Heart left ventricle (tissue), 16 donors: Measurements from ENCODE around the gene IL11. TPM values are rescaled to one million over a fixed set of nuclear protein-coding genes. Genes with fewer than 3 reads are reported as not detected.

Source experiments
- ATAC-seq, 4 donors: fragments of 200-7000 bp; cut with Tn5 transposase; one replicate each; pipeline ENCODE4 v1.9.1; 2020 to 2022; ENCODE audit warnings: moderate library complexity in 4 of 4, mild to moderate bottlenecking in 3 of 4, moderate number of reproducible peaks in 1 of 4
- DNase-seq, 5 donors: peaks; one replicate each; pipeline ENCODE4 v3.0.0-alpha.2; 2020
- H3K27ac ChIP-seq, 12 donors: fragments of 200-600 bp; sonication (generic) in 4 of 12; one replicate each; pipeline versions ENCODE4 v1.5.0 to v1.8.0; 2016 to 2022; ENCODE audit warnings: mild to moderate bottlenecking in 2 of 12
- H3K27me3 ChIP-seq, 9 donors: fragments of 200-600 bp; sonication (generic) in 2 of 9; one replicate each; pipeline versions ENCODE4 v1.5.1 to v1.8.0; 2016 to 2022; ENCODE audit warnings: mild to moderate bottlenecking in 3 of 9
- H3K36me3 ChIP-seq, 9 donors: fragments of 200-600 bp; sonication (generic) in 2 of 9; one replicate each; pipeline versions ENCODE4 v1.5.0 to v1.8.0; 2018 to 2022; ENCODE audit warnings: mild to moderate bottlenecking in 2 of 9
- H3K4me1 ChIP-seq, 12 donors: fragments of 200-600 bp; sonication (generic) in 4 of 12; one replicate each; pipeline versions ENCODE4 v1.5.0 to v1.8.0; 2016 to 2022; ENCODE audit warnings: mild to moderate bottlenecking in 3 of 12
- H3K4me3 ChIP-seq, 12 donors: fragments of 200-600 bp; sonication (generic) in 4 of 12; one replicate each; pipeline versions ENCODE4 v1.5.0 to v1.8.0; 2017 to 2022; ENCODE audit warnings: mild to moderate bottlenecking in 9 of 12, moderate library complexity in 4 of 12
- H3K9me3 ChIP-seq, 12 donors: fragments of 200-600 bp; sonication (generic) in 4 of 12; one replicate each; pipeline versions ENCODE4 v1.5.0 to v1.8.0; 2016 to 2022; ENCODE audit warnings: mild to moderate bottlenecking in 1 of 12
- CTCF ChIP-seq, 12 donors: fragments of 200-600 bp; sonication (generic) in 4 of 12; IDR thresholded peaks; one replicate each; pipeline versions ENCODE4 v1.5.0 to v1.8.0; 2018 to 2022; ENCODE audit warnings: antibody characterized with exemption in 12 of 12, mild to moderate bottlenecking in 5 of 12
- POLR2A ChIP-seq, 2 donors: fragments of 450-650 bp; IDR thresholded peaks; one replicate each; pipeline ENCODE4 v1.6.1; 2017; ENCODE audit warnings: antibody characterized with exemption in 2 of 2, mild to moderate bottlenecking in 2 of 2, moderate library complexity in 2 of 2
- WGBS, 4 donors: extraction: QIAGEN DNeasy Blood & Tissue Kit in 2 of 4; methylation state at CpG; one replicate each; pipeline versions ENCODE4 v1.1.5 to v1.1.7; 2013 to 2018; 5-methylcytosine and 5-hydroxymethylcytosine counted together
- intact Hi-C, 10 donors: fragments of 100-400 bp; cut with DNase I; formaldehyde crosslinking; loops; one replicate each; pipeline versions ENCODE4 v1.11.1 to v1.14.2; 2022
- polyA plus RNA-seq, 2 donors: library from polyadenylated mRNA; stranded (reverse); fragments of 200-250 nt; gene quantifications; one replicate each; pipeline ENCODE4 v1.2.3, GENCODE V29; 2013
- total RNA-seq, 9 donors: library from RNA; depleted of rRNA in 2 of 9; stranded (reverse); fragments of >200 nt in 2 of 9; fragmentation: NEBNext Ultra II Directional in 3 of 9; extraction: Animal tissue kit (Norgen Biotek cat#: 25700) in 3 of 9; gene quantifications; one replicate each; pipeline versions ENCODE4 v1.1.0 to v1.2.4, GENCODE V29; 2016 to 2023
- donor health status: ischemic (EF 13 %, LVEDD 7.1; RV severe dilation, severe dysfunction).
- donor health status: healthy with polysubstance abuse.
- donor health status: DM: no; HTN: yes; CAD: no.
- donor health status: DM: no; HTN: no; CAD: no.
- donor health status: ischemic (EF 25% LVEDD 6.9; RV normal size, moderate dysfunction).
- donor health status: ischemic (EF 25% LVEDD 5.7; RV mildly dilated, moderate dysfunction).
- donor health status: healthy.
- donor health status: DM: yes; HTN: yes; CAD: no.
- donor health status: ischemic (EF 35%, LVEDD 5.7; RV mildly dilated, moderate dysfunction).
- donor health status: nonischemic (EF 11% LVEDD 7.7; RV severe dilation, severe dysfunction).
- donor health status: DM: yes; HTN: yes; CAD: no.
- donor health status: PGD.
- donor health status: ischemic (EF 29% LVEDD 5.4; RV normal size, mild dysfunction).
- donor health status: nonischemic (EF 23%, LVEDD 6.1; RV moderate dilation, normal function).

Gene IL11
- total and polyA plus RNA-seq, 11 donors = 0.11 to 0.43 (median 0.25) TPM; not detected in 8

GRCh38 chr19:55373993-55374757, 3.9 kb upstream of the IL11 start:
- Histone ChIP-seq H3K4me1 (peaks cover 0 to 27% (median 5%) of the 10 kb centered on the region in 12 donors), H3K36me3 (no peaks in the 10 kb centered on the region), H3K27ac (no peak overlapping the region), H3K27me3 (peaks cover 23 to 85% (median 68%) of the 10 kb centered on the region in 9 donors), H3K9me3 (no peaks in the 10 kb centered on the region), H3K4me3 (no peak overlapping the region)
- no peak for TF ChIP-seq POLR2A (IDR thresholded peaks at IDR 0.05)
- TF ChIP-seq CTCF (IDR thresholded peaks at IDR 0.05) = no peak
- WGBS, 4 donors = 9 to 11% (median 10%) methylated on average over 17 to 31 of the region's 31 CpGs
- intact Hi-C loops = loop anchor here in 2 of 10 donors (10.0 kb wide), 1 partner anchor 69 kb away; no protein-coding TSS in a partner anchor
- no peak for DNase-seq
- ATAC-seq = no peak

- peaks cover 30 to 93% (median 75%) of the 10 kb centered on the region in 9 donors for H3K27me3 ChIP-seq
- no peak for DNase-seq
- no peak for TF ChIP-seq POLR2A (IDR thresholded peaks at IDR 0.05)
- no peak for TF ChIP-seq CTCF (IDR thresholded peaks at IDR 0.05)
- no peaks in the 10 kb centered on the region for H3K36me3 ChIP-seq
- H3K9me3 ChIP-seq = no peaks in the 10 kb centered on the region
- H3K27ac ChIP-seq = no peak overlapping the region
- intact Hi-C loops = loop anchor here in 2 of 10 donors (10.0 kb wide), 1 partner anchor 69 kb away; no protein-coding TSS in a partner anchor
- peaks cover 0 to 34% (median 5%) of the 10 kb centered on the region in 12 donors for H3K4me1 ChIP-seq
- no peak for ATAC-seq
- 59 to 61% (median 60%) methylated on average over 9 of the region's 9 CpGs for WGBS, 4 donors
- H3K4me3 ChIP-seq = no peak overlapping the region
These were observed 3.2 kb upstream of the IL11 start for GRCh38 chr19:55373306-55373992.

GRCh38 chr19:55372316-55373081, 2.2 kb upstream of the IL11 start:
- DNase-seq (no peak), ATAC-seq (no peak)
- Histone ChIP-seq H3K9me3 (no peaks in the 10 kb centered on the region), H3K4me1 (peaks cover 0 to 30% (median 3%) of the 10 kb centered on the region in 12 donors), H3K27me3 (peaks cover 38 to 93% (median 81%) of the 10 kb centered on the region in 9 donors), H3K4me3 (no peak overlapping the region), H3K36me3 (no peaks in the 10 kb centered on the region), H3K27ac (no peak overlapping the region)
- TF ChIP-seq POLR2A (IDR thresholded peaks at IDR 0.05) = no peak
- no peak for TF ChIP-seq CTCF (IDR thresholded peaks at IDR 0.05)
- intact Hi-C loops = loop anchor here in 2 of 10 donors (10.0 kb wide), 1 partner anchor 68 kb away; no protein-coding TSS in a partner anchor
- WGBS, 4 donors = 39 to 44% (median 41%) methylated on average over 8 to 24 of the region's 24 CpGs
